Hepatocyte (in vitro differentiated cells): ENCODE measurements around the gene CETP.

Experiments used
- EZH2 ChIP-seq: fragments of 200-600 bp; sonication (generic); IDR thresholded peaks from 2 replicates; pipeline ENCODE4 v1.6.1; 2016; ENCODE audit warnings: antibody characterized with exemption, mild to moderate bottlenecking, borderline replicate concordance
- EZH2phosphoT487 ChIP-seq: fragments of 200-600 bp; sonication (generic); IDR thresholded peaks from one replicate; pipeline ENCODE4 v1.6.1; 2018; ENCODE audit warnings: antibody characterized with exemption, mild to moderate bottlenecking, low read depth, moderate library complexity; ENCODE audit not compliant: unreplicated experiment, severe bottlenecking
- TF ChIP-seq, protein P1 (sequence below): fragments of 200-600 bp; sonication (generic); IDR thresholded peaks from 2 replicates; pipeline ENCODE4 v1.5.1; 2016; ENCODE audit warnings: antibody characterized with exemption, mild to moderate bottlenecking; ENCODE audit not compliant: poor library complexity

DNA sequence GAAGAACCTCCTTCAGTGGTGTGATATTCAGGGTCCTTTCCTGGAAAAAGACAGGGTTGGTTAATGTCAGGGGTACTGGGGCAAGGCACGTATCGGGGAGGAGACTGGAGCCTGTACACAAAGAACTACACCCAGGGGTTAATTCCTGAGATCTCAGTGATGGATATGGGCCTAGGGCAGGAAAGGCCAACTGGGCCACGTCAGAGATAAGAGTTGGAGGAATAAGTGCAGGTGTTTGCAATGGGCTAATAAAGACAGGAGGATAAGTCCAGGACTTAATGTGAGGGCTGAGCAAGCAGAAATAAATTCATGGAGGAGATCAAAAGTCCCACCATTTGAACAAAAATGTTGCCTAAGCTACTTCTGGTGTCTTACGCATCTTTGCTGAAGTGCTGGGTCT lies 40.2 kb upstream of the CETP start:
- TF ChIP-seq EZH2 (no peak), EZH2phosphoT487 (no peak)
- TF ChIP-seq, protein P1, sequence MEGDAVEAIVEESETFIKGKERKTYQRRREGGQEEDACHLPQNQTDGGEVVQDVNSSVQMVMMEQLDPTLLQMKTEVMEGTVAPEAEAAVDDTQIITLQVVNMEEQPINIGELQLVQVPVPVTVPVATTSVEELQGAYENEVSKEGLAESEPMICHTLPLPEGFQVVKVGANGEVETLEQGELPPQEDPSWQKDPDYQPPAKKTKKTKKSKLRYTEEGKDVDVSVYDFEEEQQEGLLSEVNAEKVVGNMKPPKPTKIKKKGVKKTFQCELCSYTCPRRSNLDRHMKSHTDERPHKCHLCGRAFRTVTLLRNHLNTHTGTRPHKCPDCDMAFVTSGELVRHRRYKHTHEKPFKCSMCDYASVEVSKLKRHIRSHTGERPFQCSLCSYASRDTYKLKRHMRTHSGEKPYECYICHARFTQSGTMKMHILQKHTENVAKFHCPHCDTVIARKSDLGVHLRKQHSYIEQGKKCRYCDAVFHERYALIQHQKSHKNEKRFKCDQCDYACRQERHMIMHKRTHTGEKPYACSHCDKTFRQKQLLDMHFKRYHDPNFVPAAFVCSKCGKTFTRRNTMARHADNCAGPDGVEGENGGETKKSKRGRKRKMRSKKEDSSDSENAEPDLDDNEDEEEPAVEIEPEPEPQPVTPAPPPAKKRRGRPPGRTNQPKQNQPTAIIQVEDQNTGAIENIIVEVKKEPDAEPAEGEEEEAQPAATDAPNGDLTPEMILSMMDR = no peak
